ENCODE data around the gene OGDH.

The OGDH gene

DNA sequence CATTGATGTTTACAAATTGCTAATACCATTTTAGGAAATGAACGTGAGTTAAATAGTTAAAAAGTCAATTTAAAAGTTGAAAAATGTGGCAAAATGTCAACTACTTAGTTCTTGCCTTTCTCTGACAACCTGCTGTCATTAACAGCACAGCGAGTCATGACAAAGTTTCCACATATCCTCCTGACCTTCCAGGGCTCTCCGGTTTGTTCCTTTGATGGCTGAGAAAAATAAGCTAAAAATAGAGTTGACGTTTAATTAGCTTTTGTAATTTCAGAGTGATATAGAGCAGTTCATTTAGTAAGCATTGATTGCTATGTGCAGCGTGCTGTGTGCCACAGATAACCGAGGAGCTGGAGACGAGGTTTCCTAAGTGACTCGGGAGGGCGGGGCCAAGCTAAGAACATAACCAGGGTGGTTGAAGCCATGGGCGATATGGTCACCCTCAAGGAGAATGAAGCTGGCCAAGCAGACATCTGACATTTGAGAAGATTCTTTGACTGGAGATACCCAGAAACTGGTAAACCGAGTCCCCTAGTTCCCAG, 47.9 kb downstream of the OGDH start:
- H3K27ac ChIP-seq (ENCODE audit: insufficient read depth in 1 of 2, low read depth in 1 of 2, low read length in 2 of 2, poor library complexity in 1 of 2, severe bottlenecking in 2 of 2): no peak overlapping the region
- no peaks in the 10 kb centered on the region for H3K27me3 ChIP-seq (replicated peaks in 2 of 5; ENCODE audit: control insufficient read depth in 4 of 5, insufficient read depth in 5 of 5, low read length in 4 of 5)
- CTCF ChIA-PET: interaction anchor here (1.2 kb wide), 1 partner anchor 14 kb away, joined by 3 read pairs; no protein-coding TSS in a partner anchor
- WGBS (ENCODE audit: insufficient coverage): 88% methylated on average over 10 of the region's 11 CpGs
- H3K9me3 ChIP-seq (ENCODE audit: control extremely low read depth in 1 of 5, control insufficient read depth in 4 of 5, insufficient read depth in 2 of 5, low read depth in 1 of 5, low read length in 4 of 5): peaks cover 0 to 9% (median 3%) of the 10 kb centered on the region in 5 experiments
- H3K4me1 ChIP-seq (ENCODE audit: control extremely low read depth in 1 of 4, control insufficient read depth in 4 of 4, insufficient read depth in 4 of 4, low read length in 3 of 4): no peaks in the 10 kb centered on the region
- POLR2A ChIA-PET: no interaction called here
- peaks cover 20 to 63% (median 31%) of the 10 kb centered on the region in 4 experiments for H3K36me3 ChIP-seq (ENCODE audit: control insufficient read depth in 4 of 4, insufficient read depth in 4 of 4, low read length in 3 of 4)
- no peak overlapping the region for H3K4me3 ChIP-seq (ENCODE audit: control insufficient read depth in 1 of 7, extremely low read depth in 1 of 7, insufficient read depth in 4 of 7, low read depth in 2 of 7, low read length in 6 of 7)
- DNase-seq: no peak

DNA sequence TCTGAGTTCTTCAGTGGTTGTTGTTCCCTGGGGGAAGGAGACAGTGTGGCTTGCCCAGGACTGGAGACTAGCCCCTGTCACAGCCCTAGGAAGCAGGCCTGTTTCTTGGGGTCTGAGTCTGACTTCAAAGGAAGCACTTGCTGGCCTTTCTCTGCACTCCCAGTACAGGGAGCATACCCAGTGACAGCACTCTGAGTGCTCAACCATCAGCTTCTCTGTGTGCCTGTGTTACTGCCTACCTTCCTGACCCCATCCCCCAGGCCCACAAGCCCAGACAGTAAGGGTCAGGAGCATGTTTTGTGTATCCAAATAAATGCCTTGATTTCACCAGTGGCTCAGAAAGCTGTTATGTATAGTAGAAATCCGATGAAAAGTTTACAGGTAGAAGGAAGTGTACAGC, 48.9 kb downstream of the OGDH start:
- no peak for DNase-seq
- Histone ChIP-seq H3K27ac (ENCODE audit: insufficient read depth in 1 of 2, low read depth in 1 of 2, low read length in 2 of 2, poor library complexity in 1 of 2, severe bottlenecking in 2 of 2) (no peak overlapping the region), H3K4me1 (ENCODE audit: control extremely low read depth in 1 of 4, control insufficient read depth in 4 of 4, insufficient read depth in 4 of 4, low read length in 3 of 4) (no peaks in the 10 kb centered on the region), H3K4me3 (ENCODE audit: control insufficient read depth in 1 of 7, extremely low read depth in 1 of 7, insufficient read depth in 4 of 7, low read depth in 2 of 7, low read length in 6 of 7) (no peak overlapping the region), H3K9me3 (ENCODE audit: control extremely low read depth in 1 of 5, control insufficient read depth in 4 of 5, insufficient read depth in 2 of 5, low read depth in 1 of 5, low read length in 4 of 5) (peaks cover 0 to 16% (median 7%) of the 10 kb centered on the region in 5 experiments), H3K27me3 (replicated peaks in 2 of 5; ENCODE audit: control insufficient read depth in 4 of 5, insufficient read depth in 5 of 5, low read length in 4 of 5) (no peaks in the 10 kb centered on the region), H3K36me3 (ENCODE audit: control insufficient read depth in 4 of 4, insufficient read depth in 4 of 4, low read length in 3 of 4) (peaks cover 13 to 53% (median 31%) of the 10 kb centered on the region in 4 experiments)
- 100% methylated on average over 1 of the region's 1 CpG for WGBS (ENCODE audit: insufficient coverage)
- ChIA-PET CTCF (interaction anchor here (1.2 to 1.4 kb wide), 3 partner anchors 13 to 64 kb away, joined by 3 to 4 read pairs (median 3); partner anchors contain the start of gene OGDH), POLR2A (no interaction called here)

GRCh38 chr7:44658979-44659378, 52.6 kb downstream of the OGDH start:
- H3K36me3 ChIP-seq (ENCODE audit: control insufficient read depth in 4 of 4, insufficient read depth in 4 of 4, low read length in 3 of 4): peaks cover 20 to 51% (median 35%) of the 10 kb centered on the region in 4 experiments
- H3K9me3 ChIP-seq (ENCODE audit: control extremely low read depth in 1 of 5, control insufficient read depth in 4 of 5, insufficient read depth in 2 of 5, low read depth in 1 of 5, low read length in 4 of 5): peaks cover 7 to 25% (median 13%) of the 10 kb centered on the region in 5 experiments
- no CpG with 5 or more reads among the region's 7 CpGs for WGBS (ENCODE audit: insufficient coverage)
- POLR2A ChIA-PET: no interaction called here
- no peaks in the 10 kb centered on the region for H3K4me1 ChIP-seq (ENCODE audit: control extremely low read depth in 1 of 4, control insufficient read depth in 4 of 4, insufficient read depth in 4 of 4, low read length in 3 of 4)
- no peak overlapping the region for H3K4me3 ChIP-seq (ENCODE audit: control insufficient read depth in 1 of 7, extremely low read depth in 1 of 7, insufficient read depth in 4 of 7, low read depth in 2 of 7, low read length in 6 of 7)
- CTCF ChIA-PET: interaction anchor here (1.1 kb wide), 1 partner anchor 49 kb away, joined by 3 read pairs; no protein-coding TSS in a partner anchor
- H3K27me3 ChIP-seq (replicated peaks in 2 of 5; ENCODE audit: control insufficient read depth in 4 of 5, insufficient read depth in 5 of 5, low read length in 4 of 5): no peaks in the 10 kb centered on the region
- no peak overlapping the region for H3K27ac ChIP-seq (ENCODE audit: insufficient read depth in 1 of 2, low read depth in 1 of 2, low read length in 2 of 2, poor library complexity in 1 of 2, severe bottlenecking in 2 of 2)
- no peak for DNase-seq

DNA sequence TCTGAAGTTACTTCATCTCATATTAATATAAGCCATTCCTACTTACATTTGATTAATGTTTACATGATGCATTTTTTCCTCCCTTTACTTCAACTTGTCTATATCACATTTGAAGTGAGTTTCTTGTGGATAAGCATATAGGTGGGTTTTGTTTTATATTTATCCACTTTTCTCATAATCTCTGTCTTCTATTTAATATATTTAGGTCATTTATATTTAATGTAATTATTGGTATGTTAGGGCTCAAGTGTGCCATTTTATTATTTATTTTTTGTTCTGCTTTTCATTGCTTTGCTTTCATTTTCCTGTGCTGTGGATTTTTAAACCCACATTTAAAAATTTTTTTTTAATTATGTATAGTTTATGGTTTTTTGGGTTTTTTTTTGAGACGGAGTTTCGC, 54.8 kb downstream of the OGDH start:
- WGBS (ENCODE audit: insufficient coverage): 100% methylated on average over 2 of the region's 2 CpGs
- H3K4me3 ChIP-seq (ENCODE audit: control insufficient read depth in 1 of 7, extremely low read depth in 1 of 7, insufficient read depth in 4 of 7, low read depth in 2 of 7, low read length in 6 of 7): no peak overlapping the region
- POLR2A ChIA-PET: no interaction called here

GRCh38 chr7:44664780-44665461, 58.5 kb downstream of the OGDH start:
- CTCF ChIA-PET: interaction anchor here (1.1 kb wide), 1 partner anchor 30 kb away, joined by 3 read pairs; no protein-coding TSS in a partner anchor

More for the DNA sequence above, 54.8 kb downstream of the OGDH start:
- no peak for DNase-seq
- Histone ChIP-seq H3K9me3 (ENCODE audit: control extremely low read depth in 1 of 5, control insufficient read depth in 4 of 5, insufficient read depth in 2 of 5, low read depth in 1 of 5, low read length in 4 of 5) (peaks cover 7 to 25% (median 13%) of the 10 kb centered on the region in 5 experiments), H3K27me3 (replicated peaks in 2 of 5; ENCODE audit: control insufficient read depth in 4 of 5, insufficient read depth in 5 of 5, low read length in 4 of 5) (no peaks in the 10 kb centered on the region), H3K27ac (ENCODE audit: insufficient read depth in 1 of 2, low read depth in 1 of 2, low read length in 2 of 2, poor library complexity in 1 of 2, severe bottlenecking in 2 of 2) (no peak overlapping the region), H3K36me3 (ENCODE audit: control insufficient read depth in 4 of 4, insufficient read depth in 4 of 4, low read length in 3 of 4) (peaks cover 18 to 51% (median 30%) of the 10 kb centered on the region in 4 experiments), H3K4me1 (ENCODE audit: control extremely low read depth in 1 of 4, control insufficient read depth in 4 of 4, insufficient read depth in 4 of 4, low read length in 3 of 4) (no peaks in the 10 kb centered on the region)
- CTCF ChIA-PET: interaction anchor here (0.7 kb wide), 1 partner anchor 57 kb away, joined by 3 read pairs; no protein-coding TSS in a partner anchor

DNA sequence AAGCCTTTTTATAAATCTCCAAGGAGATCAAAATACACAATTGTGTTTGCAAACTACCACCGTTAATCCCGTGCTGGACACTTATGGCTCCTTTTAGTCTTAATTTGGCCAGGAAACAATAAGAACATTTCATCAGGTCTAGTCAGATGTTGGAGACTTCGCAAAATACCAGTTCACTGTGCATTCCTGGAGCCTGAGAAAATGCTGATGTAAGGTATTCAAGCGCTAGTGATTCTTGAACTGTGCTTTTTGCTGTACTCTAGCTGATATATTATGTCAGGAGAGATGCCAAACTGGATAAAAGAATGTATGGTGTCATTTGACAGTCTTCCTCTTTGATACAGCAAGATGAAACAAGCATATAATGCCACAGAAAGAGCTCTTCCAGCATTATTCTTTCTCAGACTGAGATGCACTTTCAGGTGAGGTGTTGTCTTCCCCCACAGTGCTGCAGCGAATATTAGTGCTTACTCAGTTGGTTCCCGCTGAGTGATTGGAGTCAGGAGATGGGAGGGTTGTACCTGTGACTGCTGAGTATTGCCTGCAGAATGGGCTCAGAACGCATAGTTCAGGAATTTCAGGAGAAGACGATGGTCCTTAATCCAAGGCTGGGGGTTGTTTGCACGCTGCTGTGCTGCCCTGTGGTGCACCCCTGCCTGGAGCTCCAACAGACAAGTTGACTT, 59.2 kb downstream of the OGDH start:
- Histone ChIP-seq H3K27ac (ENCODE audit: insufficient read depth in 1 of 2, low read depth in 1 of 2, low read length in 2 of 2, poor library complexity in 1 of 2, severe bottlenecking in 2 of 2) (no peak overlapping the region), H3K4me3 (ENCODE audit: control insufficient read depth in 1 of 7, extremely low read depth in 1 of 7, insufficient read depth in 4 of 7, low read depth in 2 of 7, low read length in 6 of 7) (no peak overlapping the region), H3K27me3 (replicated peaks in 2 of 5; ENCODE audit: control insufficient read depth in 4 of 5, insufficient read depth in 5 of 5, low read length in 4 of 5) (no peaks in the 10 kb centered on the region), H3K36me3 (ENCODE audit: control insufficient read depth in 4 of 4, insufficient read depth in 4 of 4, low read length in 3 of 4) (peaks cover 7 to 47% (median 22%) of the 10 kb centered on the region in 4 experiments), H3K9me3 (ENCODE audit: control extremely low read depth in 1 of 5, control insufficient read depth in 4 of 5, insufficient read depth in 2 of 5, low read depth in 1 of 5, low read length in 4 of 5) (peaks cover 2 to 5% (median 4%) of the 10 kb centered on the region in 5 experiments), H3K4me1 (ENCODE audit: control extremely low read depth in 1 of 4, control insufficient read depth in 4 of 4, insufficient read depth in 4 of 4, low read length in 3 of 4) (no peaks in the 10 kb centered on the region)
- 96% methylated on average over 8 of the region's 9 CpGs for WGBS (ENCODE audit: insufficient coverage)
- no peak for DNase-seq
- POLR2A ChIA-PET: no interaction called here
- CTCF ChIA-PET: interaction anchor here (1.1 to 1.4 kb wide), 2 partner anchors 9 to 31 kb away, joined by 3 to 6 read pairs; no protein-coding TSS in a partner anchor

More at GRCh38 chr7:44664780-44665461, 58.5 kb downstream of the OGDH start:
- Histone ChIP-seq H3K36me3 (ENCODE audit: control insufficient read depth in 4 of 4, insufficient read depth in 4 of 4, low read length in 3 of 4) (peaks cover 8 to 47% (median 28%) of the 10 kb centered on the region in 4 experiments), H3K27ac (ENCODE audit: insufficient read depth in 1 of 2, low read depth in 1 of 2, low read length in 2 of 2, poor library complexity in 1 of 2, severe bottlenecking in 2 of 2) (no peak overlapping the region), H3K9me3 (ENCODE audit: control extremely low read depth in 1 of 5, control insufficient read depth in 4 of 5, insufficient read depth in 2 of 5, low read depth in 1 of 5, low read length in 4 of 5) (peaks cover 7 to 12% (median 8%) of the 10 kb centered on the region in 5 experiments), H3K4me1 (ENCODE audit: control extremely low read depth in 1 of 4, control insufficient read depth in 4 of 4, insufficient read depth in 4 of 4, low read length in 3 of 4) (no peaks in the 10 kb centered on the region), H3K27me3 (replicated peaks in 2 of 5; ENCODE audit: control insufficient read depth in 4 of 5, insufficient read depth in 5 of 5, low read length in 4 of 5) (no peaks in the 10 kb centered on the region), H3K4me3 (ENCODE audit: control insufficient read depth in 1 of 7, extremely low read depth in 1 of 7, insufficient read depth in 4 of 7, low read depth in 2 of 7, low read length in 6 of 7) (no peak overlapping the region)
- 100% methylated on average over 2 of the region's 4 CpGs for WGBS (ENCODE audit: insufficient coverage)
- POLR2A ChIA-PET: no interaction called here
- no peak for DNase-seq

Data from common myeloid progenitor, CD34-positive (primary cell).